GM06990 (cell line): ENCODE data around the gene PRDM2.

Source experiments
- DNase-seq: peaks from one replicate; pipeline ENCODE4 v3.0.0-alpha.2; 2011; ENCODE audit not compliant: insufficient read length; ENCODE audit errors: extremely low read depth
- H3K27me3 ChIP-seq: replicated peaks from 2 replicates; pipeline ENCODE4 v1.6.0; 2011; ENCODE audit warnings: low read length; ENCODE audit not compliant: control insufficient read depth, insufficient read depth
- H3K36me3 ChIP-seq: 2 replicates; pipeline ENCODE4 v1.5.1; 2011; ENCODE audit warnings: low read length; ENCODE audit not compliant: control insufficient read depth, insufficient read depth
- H3K4me3 ChIP-seq: replicated peaks from 2 replicates; pipeline ENCODE4 v1.5.1; 2011; ENCODE audit warnings: low read depth, mild to moderate bottlenecking, control low read depth, low read length
- TF ChIP-seq, protein P1 (sequence below): IDR thresholded peaks from 2 replicates; pipeline ENCODE4 v1.5.1; 2011; ENCODE audit warnings: low read length, control low read depth, mild to moderate bottlenecking, inconsistent platforms; ENCODE audit not compliant: insufficient read depth, poor library complexity, severe bottlenecking

The PRDM2 gene

DNA sequence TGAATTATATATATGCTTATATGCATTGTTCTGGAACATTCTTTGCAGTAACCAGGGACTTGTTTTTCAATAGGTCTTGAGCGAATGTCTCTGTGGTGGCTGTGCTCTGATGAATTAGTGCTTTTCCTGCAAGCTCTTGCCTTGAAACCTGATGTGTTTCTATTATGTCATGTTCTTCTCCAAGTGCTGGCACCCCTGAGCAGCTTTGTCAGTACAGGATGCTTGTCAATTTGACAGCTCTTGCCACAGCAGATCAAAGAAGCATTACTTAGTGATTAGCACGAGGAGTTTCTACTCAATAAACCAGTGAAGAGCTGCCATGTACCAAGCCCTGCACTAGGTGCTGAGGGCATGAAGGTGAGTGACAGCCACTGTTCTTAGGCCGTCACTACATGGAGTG, 171.9 kb downstream of the PRDM2 start:
- H3K4me3 ChIP-seq: no peak overlapping the region
- H3K36me3 ChIP-seq: no peaks in the 10 kb centered on the region
- no peaks in the 10 kb centered on the region for H3K27me3 ChIP-seq
- DNase-seq: no peak
- TF ChIP-seq, protein P1, sequence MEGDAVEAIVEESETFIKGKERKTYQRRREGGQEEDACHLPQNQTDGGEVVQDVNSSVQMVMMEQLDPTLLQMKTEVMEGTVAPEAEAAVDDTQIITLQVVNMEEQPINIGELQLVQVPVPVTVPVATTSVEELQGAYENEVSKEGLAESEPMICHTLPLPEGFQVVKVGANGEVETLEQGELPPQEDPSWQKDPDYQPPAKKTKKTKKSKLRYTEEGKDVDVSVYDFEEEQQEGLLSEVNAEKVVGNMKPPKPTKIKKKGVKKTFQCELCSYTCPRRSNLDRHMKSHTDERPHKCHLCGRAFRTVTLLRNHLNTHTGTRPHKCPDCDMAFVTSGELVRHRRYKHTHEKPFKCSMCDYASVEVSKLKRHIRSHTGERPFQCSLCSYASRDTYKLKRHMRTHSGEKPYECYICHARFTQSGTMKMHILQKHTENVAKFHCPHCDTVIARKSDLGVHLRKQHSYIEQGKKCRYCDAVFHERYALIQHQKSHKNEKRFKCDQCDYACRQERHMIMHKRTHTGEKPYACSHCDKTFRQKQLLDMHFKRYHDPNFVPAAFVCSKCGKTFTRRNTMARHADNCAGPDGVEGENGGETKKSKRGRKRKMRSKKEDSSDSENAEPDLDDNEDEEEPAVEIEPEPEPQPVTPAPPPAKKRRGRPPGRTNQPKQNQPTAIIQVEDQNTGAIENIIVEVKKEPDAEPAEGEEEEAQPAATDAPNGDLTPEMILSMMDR: no peak

DNA sequence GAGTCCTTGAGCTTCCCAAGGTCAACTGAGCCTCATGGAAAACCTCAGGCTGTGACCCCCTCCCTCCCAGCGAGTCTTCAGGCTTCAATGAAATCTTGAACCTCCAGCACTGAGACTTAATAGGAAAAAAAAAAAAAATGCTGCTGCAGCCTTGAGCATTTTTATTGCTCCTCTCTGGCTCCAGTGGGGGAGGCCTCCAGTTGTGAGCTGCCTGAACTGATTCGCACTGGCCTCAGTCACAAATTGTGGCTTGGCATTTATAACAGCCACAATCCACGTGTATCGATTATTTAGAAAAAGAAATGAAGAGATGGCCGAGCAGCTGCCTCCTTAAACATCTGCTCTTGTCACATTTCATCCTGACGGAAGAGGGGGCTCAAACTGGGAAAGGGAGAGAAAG, 173.0 kb downstream of the PRDM2 start:
- TF ChIP-seq, protein P1: no peak

More for the DNA sequence above, 173.0 kb downstream of the PRDM2 start:
- Histone ChIP-seq H3K36me3 (no peaks in the 10 kb centered on the region), H3K4me3 (no peak overlapping the region), H3K27me3 (no peaks in the 10 kb centered on the region)
- DNase-seq: no peak
